ENCODE data around the gene PRR22. TPM values are rescaled to one million over a fixed set of nuclear protein-coding genes. Genes with fewer than 3 reads are reported as not detected.

The PRR22 gene
- total RNA-seq, 4 donors from 2014 or later = 0.25 to 1.2 (median 0.62) TPM

GRCh38 chr19:5818594-5818993 is 34.0 kb upstream of the PRR22 start:
- no peak for DNase-seq (ENCODE audit: low spot score in 2 of 2)
- TF ChIP-seq CTCF (IDR thresholded peaks at IDR 0.05) (no peak), POLR2A (IDR thresholded peaks at IDR 0.05) (no peak)
- H3K4me3 ChIP-seq (ENCODE audit: low read depth, poor library complexity, severe bottlenecking) = no peak overlapping the region
- intact Hi-C loops (cut with DNase I; ENCODE audit: low total_unique reads) = no loop called here
- WGBS, 2 donors = 49 to 76% methylated on average over 10 of the region's 10 CpGs

- WGBS, 2 donors = 88 to 89% methylated on average over 2 of the region's 2 CpGs
- TF ChIP-seq POLR2A (IDR thresholded peaks at IDR 0.05) = no peak
- TF ChIP-seq CTCF (IDR thresholded peaks at IDR 0.05) = no peak
- intact Hi-C loops (cut with DNase I; ENCODE audit: low total_unique reads) = no loop called here
- no peak overlapping the region for H3K4me3 ChIP-seq (ENCODE audit: low read depth, poor library complexity, severe bottlenecking)
- DNase-seq (ENCODE audit: low spot score in 2 of 2) = no peak
Observed at GRCh38 chr19:5817218-5817617, 32.7 kb upstream of the PRR22 start.

GRCh38 chr19:5814852-5815246 is 30.3 kb upstream of the PRR22 start:
- no peak overlapping the region for H3K4me3 ChIP-seq (ENCODE audit: low read depth, poor library complexity, severe bottlenecking)
- no peak for TF ChIP-seq CTCF (IDR thresholded peaks at IDR 0.05)
- no peak for TF ChIP-seq POLR2A (IDR thresholded peaks at IDR 0.05)
- intact Hi-C loops (cut with DNase I; ENCODE audit: low total_unique reads) = no loop called here
- 39 to 53% methylated on average over 11 of the region's 11 CpGs for WGBS, 2 donors
- no peak for DNase-seq (ENCODE audit: low spot score in 2 of 2)

- no peak overlapping the region for H3K4me3 ChIP-seq (ENCODE audit: low read depth, poor library complexity, severe bottlenecking)
- no peak for DNase-seq (ENCODE audit: low spot score in 2 of 2)
- TF ChIP-seq CTCF (IDR thresholded peaks at IDR 0.05) (no peak), POLR2A (IDR thresholded peaks at IDR 0.05) (no peak)
- WGBS, 2 donors = 56% methylated on average over 9 of the region's 9 CpGs
- intact Hi-C loops (cut with DNase I; ENCODE audit: low total_unique reads) = no loop called here
Observed at GRCh38 chr19:5814123-5814851, 29.7 kb upstream of the PRR22 start.

- no peak overlapping the region for H3K4me3 ChIP-seq (ENCODE audit: low read depth, poor library complexity, severe bottlenecking)
- no peak for TF ChIP-seq POLR2A (IDR thresholded peaks at IDR 0.05)
- TF ChIP-seq CTCF (IDR thresholded peaks at IDR 0.05) = no peak
- WGBS, 2 donors = 95% methylated on average over 4 of the region's 4 CpGs
- DNase-seq (ENCODE audit: low spot score in 2 of 2) = no peak
- intact Hi-C loops (cut with DNase I; ENCODE audit: low total_unique reads) = no loop called here
Observed at GRCh38 chr19:5811117-5811516, 26.6 kb upstream of the PRR22 start.

- no peak overlapping the region for H3K4me3 ChIP-seq (ENCODE audit: low read depth, poor library complexity, severe bottlenecking)
- intact Hi-C loops (cut with DNase I; ENCODE audit: low total_unique reads) = loop anchor here (10.0 kb wide), 1 partner anchor 215 kb away; no protein-coding TSS in a partner anchor
- TF ChIP-seq POLR2A (IDR thresholded peaks at IDR 0.05) = no peak
- TF ChIP-seq CTCF (IDR thresholded peaks at IDR 0.05) = no peak
- 64% methylated on average over 10 of the region's 10 CpGs for WGBS, 2 donors
- no peak for DNase-seq (ENCODE audit: low spot score in 2 of 2)
Observed at GRCh38 chr19:5809469-5809868, 24.9 kb upstream of the PRR22 start.

Measured in lower leg skin (tissue), 4 donors.